Measurements from ENCODE around the gene CPVL. TPM values are rescaled to one million over a fixed set of nuclear protein-coding genes. Genes with fewer than 3 reads are reported as not detected.

CPVL gene
- polyA plus RNA-seq, 2 of the 4 experiments (the other 2 are of a cell fraction): 0.05 TPM; not detected in 1

GRCh38 chr7:28998105-28998504 is 148.2 kb downstream of the CPVL start (continued):
- TF ChIP-seq PHF8 (IDR thresholded peaks at IDR 0.05; ENCODE audit: borderline replicate concordance, low read depth) (no peak), EHF (CRISPR knock-in tag; IDR thresholded peaks at IDR 0.05) (no peak), RARB (CRISPR knock-in tag; IDR thresholded peaks at IDR 0.05) (no peak), E2F6 (IDR thresholded peaks at IDR 0.05; ENCODE audit: borderline replicate concordance, low read depth) (no peak), FOSL2 (IDR thresholded peaks at IDR 0.05) (no peak), FOSL2 (CRISPR knock-in tag; IDR thresholded peaks at IDR 0.05) (no peak), HES2 (IDR thresholded peaks at IDR 0.05) (no peak), CBX8 (IDR thresholded peaks at IDR 0.05) (no peak), CHD2 (IDR thresholded peaks at IDR 0.05; ENCODE audit: low read length, partially characterized antibody) (no peak)

GRCh38 chr7:28996836-28997235 is 149.5 kb downstream of the CPVL start:
- POLR2A ChIA-PET: no interaction called here
- TF ChIP-seq FOSB (CRISPR knock-in tag; IDR thresholded peaks at IDR 0.05) (no peak), RNF2 (IDR thresholded peaks at IDR 0.05; ENCODE audit: borderline replicate concordance, low read depth) (no peak)
- 32% methylated on average over 6 of the region's 6 CpGs for WGBS (ENCODE audit: missing lambda C conversion rate)
- H3K4me3 ChIP-seq: no peak overlapping the region
- DNase-seq (ENCODE audit: low read depth in 1 of 2, low spot score in 1 of 2): no peak
- no peak overlapping the region for H3K27ac ChIP-seq
- no peaks in the 10 kb centered on the region for H3K4me1 ChIP-seq
- FAIRE-seq: no peak
- no peaks in the 10 kb centered on the region for H3K9me3 ChIP-seq
- no peak for ATAC-seq
- CTCF ChIA-PET: interaction anchor here (1.7 to 1.9 kb wide), 2 partner anchors 40 to 74 kb away, joined by 6 read pairs; no protein-coding TSS in a partner anchor
- no peak overlapping the region for H3K4me2 ChIP-seq

- no peak for TF ChIP-seq HEYL (CRISPR knock-in tag; IDR thresholded peaks at IDR 0.05)
- TF ChIP-seq ESRRA (IDR thresholded peaks at IDR 0.05; ENCODE audit: borderline replicate concordance, low read length): no peak
- no peak for TF ChIP-seq KDM5A (IDR thresholded peaks at IDR 0.05)
- no peak for TF ChIP-seq CBX2 (IDR thresholded peaks at IDR 0.05; ENCODE audit: borderline replicate concordance, low read depth)
- TF ChIP-seq CHD2 (IDR thresholded peaks at IDR 0.05; ENCODE audit: low read length, partially characterized antibody): no peak
- no peak for TF ChIP-seq USF2 (IDR thresholded peaks at IDR 0.05)
- no peak for TF ChIP-seq CBX8 (IDR thresholded peaks at IDR 0.05)
- no peak for TF ChIP-seq HOXA7 (CRISPR knock-in tag; IDR thresholded peaks at IDR 0.05)
- TF ChIP-seq NFE2L2 (conservative IDR thresholded peaks at IDR 0.05; ENCODE audit: low read length): no peak
- TF ChIP-seq ZNF302 (CRISPR knock-in tag; IDR thresholded peaks at IDR 0.05): no peak
- TF ChIP-seq ELK1 (IDR thresholded peaks at IDR 0.05; ENCODE audit: low read depth, low read length): no peak
- no peak for TF ChIP-seq RNF2 (IDR thresholded peaks at IDR 0.05; ENCODE audit: borderline replicate concordance, low read depth)
- no peak for TF ChIP-seq BHLHE40 (IDR thresholded peaks at IDR 0.05; ENCODE audit: low read depth, low read length)
- no peak for TF ChIP-seq CEBPB (IDR thresholded peaks at IDR 0.05)
Measured at GRCh38 chr7:28993371-28993770, 153.0 kb downstream of the CPVL start.

More at GRCh38 chr7:28993371-28993770, 153.0 kb downstream of the CPVL start:
- no peaks in the 10 kb centered on the region for H3K9me3 ChIP-seq
- ATAC-seq (no peak), FAIRE-seq (no peak), DNase-seq (ENCODE audit: low read depth in 1 of 2, low spot score in 1 of 2) (no peak)
- H3K4me1 ChIP-seq: no peaks in the 10 kb centered on the region
- H3K4me2 ChIP-seq: no peak overlapping the region
- no peak overlapping the region for H3K4me3 ChIP-seq
- CTCF ChIA-PET: no interaction called here
- POLR2A ChIA-PET: no interaction called here
- H3K27ac ChIP-seq: no peak overlapping the region
- 0% methylated on average over 4 of the region's 4 CpGs for WGBS (ENCODE audit: missing lambda C conversion rate)

Data from A549 (cell line).